Heart left ventricle (tissue), 13 donors: ENCODE measurements around the gene EFHD2.

Source experiments
- CTCF ChIP-seq, 12 donors: fragments of 200-600 bp; sonication (generic) in 4 of 12; IDR thresholded peaks; one replicate each; pipeline versions ENCODE4 v1.5.0 to v1.8.0; 2018 to 2022; ENCODE audit warnings: antibody characterized with exemption in 12 of 12, mild to moderate bottlenecking in 5 of 12
- POLR2A ChIP-seq, 2 donors: fragments of 450-650 bp; IDR thresholded peaks; one replicate each; pipeline ENCODE4 v1.6.1; 2017; ENCODE audit warnings: antibody characterized with exemption in 2 of 2, mild to moderate bottlenecking in 2 of 2, moderate library complexity in 2 of 2
- donor health status: ischemic (EF 13 %, LVEDD 7.1; RV severe dilation, severe dysfunction).
- donor health status: DM: no; HTN: yes; CAD: no.
- donor health status: DM: no; HTN: no; CAD: no.
- donor health status: ischemic (EF 25% LVEDD 6.9; RV normal size, moderate dysfunction).
- donor health status: ischemic (EF 25% LVEDD 5.7; RV mildly dilated, moderate dysfunction).
- donor health status: ischemic (EF 35%, LVEDD 5.7; RV mildly dilated, moderate dysfunction).
- donor health status: nonischemic (EF 11% LVEDD 7.7; RV severe dilation, severe dysfunction).
- donor health status: DM: yes; HTN: yes; CAD: no.
- donor health status: PGD.
- donor health status: ischemic (EF 29% LVEDD 5.4; RV normal size, mild dysfunction).
- donor health status: nonischemic (EF 23%, LVEDD 6.1; RV moderate dilation, normal function).

GRCh38 chr1:15452216-15452615 is 42.5 kb downstream of the EFHD2 start:
- TF ChIP-seq CTCF (IDR thresholded peaks at IDR 0.05) (no peak), POLR2A (IDR thresholded peaks at IDR 0.05) (no peak)
